K562 (cell line): ENCODE data around the gene CRYBG2. TPM values are rescaled to one million over a fixed set of nuclear protein-coding genes. Genes with fewer than 3 reads are reported as not detected.

Experiments used
- ARID1B ChIP-seq: fragments of 450-650 bp; IDR thresholded peaks from 2 replicates; pipeline ENCODE4 v1.6.1; 2016; ENCODE audit warnings: antibody characterized with exemption, mild to moderate bottlenecking, inconsistent platforms
- ILK ChIP-seq: fragments of 450-650 bp; IDR thresholded peaks from 2 replicates; pipeline ENCODE4 v1.6.1; 2016; ENCODE audit warnings: missing genetic modification characterization, low read depth, mild to moderate bottlenecking, missing compliant biosample characterization, moderate library complexity, borderline replicate concordance
- KLF16 ChIP-seq: IDR thresholded peaks from 2 replicates; pipeline ENCODE4 v1.6.1; 2016; ENCODE audit warnings: antibody characterized with exemption
- MTA2 ChIP-seq: fragments of 450-650 bp; IDR thresholded peaks from 2 replicates; pipeline ENCODE4 v1.6.1; 2016; ENCODE audit warnings: low read depth
- MYC ChIP-seq, 2 experiments: fragments of 250-450 bp in 1 of 2; sonication (Bioruptor Pico) in 1 of 2; IDR thresholded peaks; 2 replicates each; pipeline versions ENCODE4 v1.5.1 to v1.6.1; 2012 to 2021; ENCODE audit warnings: low read depth in 2 of 2, borderline replicate concordance in 1 of 2, improper control_type of control experiment in 1 of 2, low read length in 1 of 2, mild to moderate bottlenecking in 1 of 2, moderate library complexity in 1 of 2
- NCOA6 ChIP-seq: fragments of 450-650 bp; IDR thresholded peaks from 2 replicates; pipeline ENCODE4 v1.6.1; 2017; ENCODE audit warnings: mild to moderate bottlenecking
- POLR2A ChIP-seq: fragments of 450-650 bp; conservative IDR thresholded peaks from 2 replicates; pipeline ENCODE4 v1.6.1; 2016
- SREBF1 ChIP-seq: fragments of 150-350 bp; IDR thresholded peaks from 2 replicates; pipeline ENCODE4 v1.6.1; 2014; ENCODE audit warnings: antibody characterized with exemption, low read depth, low read length, borderline replicate concordance
- TOE1 ChIP-seq, 2 experiments: fragments of 450-650 bp in 1 of 2; sonication (generic) in 1 of 2; formaldehyde crosslinking in 1 of 2; IDR thresholded peaks; 2 replicates each; pipeline versions ENCODE4 v1.7.1 to v1.8.0; 2016 to 2022; ENCODE audit warnings: borderline replicate concordance in 2 of 2, mild to moderate bottlenecking in 2 of 2, antibody characterized with exemption in 1 of 2, inconsistent platforms in 1 of 2, low read depth in 1 of 2, missing genetic modification reagents in 1 of 2, moderate library complexity in 1 of 2
- ZNF212 ChIP-seq: fragments of 450-650 bp; formaldehyde crosslinking; IDR thresholded peaks from 2 replicates; pipeline ENCODE4 v1.4.0; 2020; ENCODE audit warnings: mild to moderate bottlenecking
- ZNF263 ChIP-seq: sonication (generic); formaldehyde crosslinking; IDR thresholded peaks from 2 replicates; pipeline ENCODE4 v1.8.0; 2022; ENCODE audit warnings: mild to moderate bottlenecking, missing genetic modification reagents, borderline replicate concordance
- ZNF274 ChIP-seq: IDR thresholded peaks from 2 replicates; pipeline ENCODE4 v1.6.1; 2011; ENCODE audit warnings: low read depth, mild to moderate bottlenecking, low read length, moderate library complexity, borderline replicate concordance
- ZNF668 ChIP-seq: fragments of 250-450 bp; sonication (Bioruptor Pico); IDR thresholded peaks from 2 replicates; pipeline ENCODE4 v1.8.0; 2022; ENCODE audit warnings: mild to moderate bottlenecking, inconsistent platforms
- polyA plus RNA-seq, 8 experiments: library from polyadenylated mRNA; depleted of rRNA in 4 of 8; stranded (reverse) in 5 of 8; unstranded in 3 of 8; fragments of >200 nt; fragmentation: Nextera tagmentation in 2 of 8; fragmentation: Illumina TruSeq in 1 of 8; extraction: Ambion mirVana in 2 of 8; extraction: Trizol in 1 of 8; gene quantifications; 2 replicates each; pipeline versions ENCODE4 v1.2.1 to v1.2.3, GENCODE V29; 2011 to 2014; ENCODE audit warnings: inconsistent platforms in 1 of 8, missing spikeins in 1 of 8
- total RNA-seq, 7 experiments: library from RNA; depleted of rRNA in 6 of 7; stranded (reverse); fragments of >200 nt in 6 of 7; fragmentation: Illumina TruSeq in 2 of 7; extraction: Trizol in 2 of 7; gene quantifications; 2 replicates each; pipeline versions ENCODE4 v1.2.1 to v1.2.3, GENCODE V29; 2011 to 2021; ENCODE audit warnings: low replicate concordance in 1 of 7
- TF ChIP-seq, protein P1 (sequence below): sonication (generic); formaldehyde crosslinking; IDR thresholded peaks from 2 replicates; pipeline ENCODE4 v1.8.0; 2022; ENCODE audit warnings: missing genetic modification reagents, mild to moderate bottlenecking, borderline replicate concordance
- TF ChIP-seq, protein P2 (sequence below): fragments of 250-450 bp; sonication (Bioruptor Pico); IDR thresholded peaks from 2 replicates; pipeline ENCODE4 v1.4.0; 2020; ENCODE audit warnings: mild to moderate bottlenecking, moderate library complexity
- TF ChIP-seq, protein P3 (sequence below): fragments of 250-450 bp; sonication (Bioruptor Pico); IDR thresholded peaks from 2 replicates; pipeline ENCODE4 v1.5.0; 2020; ENCODE audit warnings: mild to moderate bottlenecking
- TF ChIP-seq, protein P4 (sequence below): fragments of 250-450 bp; sonication (Bioruptor Pico); IDR thresholded peaks from 2 replicates; pipeline ENCODE4 v1.4.0; 2020

Gene CRYBG2
- total and polyA plus RNA-seq, 9 of the 15 experiments (the other 6 are each of a cell fraction or from before 2014, with no cell fraction given) = 0.39 to 8.5 (median 3.7) TPM

- no peak for TF ChIP-seq ZNF274
- peak; percentile 100 for TF ChIP-seq MYC (IDR thresholded peaks at IDR 0.05; ENCODE audit: low read depth, low read length)
- TF ChIP-seq MYC (CRISPR knock-in tag; IDR thresholded peaks at IDR 0.05; ENCODE audit: borderline replicate concordance, low read depth) = peak; percentile 99
- TF ChIP-seq, protein P1, sequence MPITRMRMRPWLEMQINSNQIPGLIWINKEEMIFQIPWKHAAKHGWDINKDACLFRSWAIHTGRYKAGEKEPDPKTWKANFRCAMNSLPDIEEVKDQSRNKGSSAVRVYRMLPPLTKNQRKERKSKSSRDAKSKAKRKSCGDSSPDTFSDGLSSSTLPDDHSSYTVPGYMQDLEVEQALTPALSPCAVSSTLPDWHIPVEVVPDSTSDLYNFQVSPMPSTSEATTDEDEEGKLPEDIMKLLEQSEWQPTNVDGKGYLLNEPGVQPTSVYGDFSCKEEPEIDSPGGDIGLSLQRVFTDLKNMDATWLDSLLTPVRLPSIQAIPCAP (CRISPR knock-in tag) = peak; percentile 93
- TF ChIP-seq SREBF1 = 0 out of 2 replicates have a peak, but pooled peaks have one; percentile 63
- no peak for TF ChIP-seq MTA2
- TF ChIP-seq ZNF263 = 0 out of 2 replicates have a peak, but pooled peaks have one; percentile 25
- TF ChIP-seq, protein P2, sequence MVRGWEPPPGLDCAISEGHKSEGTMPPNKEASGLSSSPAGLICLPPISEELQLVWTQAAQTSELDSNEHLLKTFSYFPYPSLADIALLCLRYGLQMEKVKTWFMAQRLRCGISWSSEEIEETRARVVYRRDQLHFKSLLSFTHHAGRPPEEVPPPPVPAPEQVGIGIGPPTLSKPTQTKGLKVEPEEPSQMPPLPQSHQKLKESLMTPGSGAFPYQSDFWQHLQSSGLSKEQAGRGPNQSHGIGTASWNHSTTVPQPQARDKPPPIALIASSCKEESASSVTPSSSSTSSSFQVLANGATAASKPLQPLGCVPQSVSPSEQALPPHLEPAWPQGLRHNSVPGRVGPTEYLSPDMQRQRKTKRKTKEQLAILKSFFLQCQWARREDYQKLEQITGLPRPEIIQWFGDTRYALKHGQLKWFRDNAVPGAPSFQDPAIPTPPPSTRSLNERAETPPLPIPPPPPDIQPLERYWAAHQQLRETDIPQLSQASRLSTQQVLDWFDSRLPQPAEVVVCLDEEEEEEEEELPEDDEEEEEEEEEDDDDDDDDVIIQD (CRISPR knock-in tag) = peak; percentile 95; the same call in 1 of the 2 replicates
- no peak for TF ChIP-seq KLF16
- peak; percentile 67 for TF ChIP-seq ARID1B
- peak; percentile 74 for TF ChIP-seq POLR2A
- TF ChIP-seq ZNF212 (CRISPR knock-in tag) = peak; percentile 90; the same call in 1 of the 2 replicates
- TF ChIP-seq TOE1 (IDR thresholded peaks at IDR 0.05; ENCODE audit: borderline replicate concordance) = peak; percentile 80; the same call in 1 of the 2 replicates
- TF ChIP-seq TOE1 (CRISPR knock-in tag; IDR thresholded peaks at IDR 0.05; ENCODE audit: borderline replicate concordance, low read depth) = no peak
- TF ChIP-seq NCOA6 = no peak
- TF ChIP-seq, protein P3, sequence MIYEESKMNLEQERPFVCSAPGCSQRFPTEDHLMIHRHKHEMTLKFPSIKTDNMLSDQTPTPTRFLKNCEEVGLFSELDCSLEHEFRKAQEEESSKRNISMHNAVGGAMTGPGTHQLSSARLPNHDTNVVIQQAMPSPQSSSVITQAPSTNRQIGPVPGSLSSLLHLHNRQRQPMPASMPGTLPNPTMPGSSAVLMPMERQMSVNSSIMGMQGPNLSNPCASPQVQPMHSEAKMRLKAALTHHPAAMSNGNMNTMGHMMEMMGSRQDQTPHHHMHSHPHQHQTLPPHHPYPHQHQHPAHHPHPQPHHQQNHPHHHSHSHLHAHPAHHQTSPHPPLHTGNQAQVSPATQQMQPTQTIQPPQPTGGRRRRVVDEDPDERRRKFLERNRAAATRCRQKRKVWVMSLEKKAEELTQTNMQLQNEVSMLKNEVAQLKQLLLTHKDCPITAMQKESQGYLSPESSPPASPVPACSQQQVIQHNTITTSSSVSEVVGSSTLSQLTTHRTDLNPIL (CRISPR knock-in tag) = peak; percentile 81
- peak; percentile 59; the same call in 1 of the 2 replicates for TF ChIP-seq ILK
- TF ChIP-seq ZNF668 (CRISPR knock-in tag) = peak; percentile 92
- TF ChIP-seq, protein P4, sequence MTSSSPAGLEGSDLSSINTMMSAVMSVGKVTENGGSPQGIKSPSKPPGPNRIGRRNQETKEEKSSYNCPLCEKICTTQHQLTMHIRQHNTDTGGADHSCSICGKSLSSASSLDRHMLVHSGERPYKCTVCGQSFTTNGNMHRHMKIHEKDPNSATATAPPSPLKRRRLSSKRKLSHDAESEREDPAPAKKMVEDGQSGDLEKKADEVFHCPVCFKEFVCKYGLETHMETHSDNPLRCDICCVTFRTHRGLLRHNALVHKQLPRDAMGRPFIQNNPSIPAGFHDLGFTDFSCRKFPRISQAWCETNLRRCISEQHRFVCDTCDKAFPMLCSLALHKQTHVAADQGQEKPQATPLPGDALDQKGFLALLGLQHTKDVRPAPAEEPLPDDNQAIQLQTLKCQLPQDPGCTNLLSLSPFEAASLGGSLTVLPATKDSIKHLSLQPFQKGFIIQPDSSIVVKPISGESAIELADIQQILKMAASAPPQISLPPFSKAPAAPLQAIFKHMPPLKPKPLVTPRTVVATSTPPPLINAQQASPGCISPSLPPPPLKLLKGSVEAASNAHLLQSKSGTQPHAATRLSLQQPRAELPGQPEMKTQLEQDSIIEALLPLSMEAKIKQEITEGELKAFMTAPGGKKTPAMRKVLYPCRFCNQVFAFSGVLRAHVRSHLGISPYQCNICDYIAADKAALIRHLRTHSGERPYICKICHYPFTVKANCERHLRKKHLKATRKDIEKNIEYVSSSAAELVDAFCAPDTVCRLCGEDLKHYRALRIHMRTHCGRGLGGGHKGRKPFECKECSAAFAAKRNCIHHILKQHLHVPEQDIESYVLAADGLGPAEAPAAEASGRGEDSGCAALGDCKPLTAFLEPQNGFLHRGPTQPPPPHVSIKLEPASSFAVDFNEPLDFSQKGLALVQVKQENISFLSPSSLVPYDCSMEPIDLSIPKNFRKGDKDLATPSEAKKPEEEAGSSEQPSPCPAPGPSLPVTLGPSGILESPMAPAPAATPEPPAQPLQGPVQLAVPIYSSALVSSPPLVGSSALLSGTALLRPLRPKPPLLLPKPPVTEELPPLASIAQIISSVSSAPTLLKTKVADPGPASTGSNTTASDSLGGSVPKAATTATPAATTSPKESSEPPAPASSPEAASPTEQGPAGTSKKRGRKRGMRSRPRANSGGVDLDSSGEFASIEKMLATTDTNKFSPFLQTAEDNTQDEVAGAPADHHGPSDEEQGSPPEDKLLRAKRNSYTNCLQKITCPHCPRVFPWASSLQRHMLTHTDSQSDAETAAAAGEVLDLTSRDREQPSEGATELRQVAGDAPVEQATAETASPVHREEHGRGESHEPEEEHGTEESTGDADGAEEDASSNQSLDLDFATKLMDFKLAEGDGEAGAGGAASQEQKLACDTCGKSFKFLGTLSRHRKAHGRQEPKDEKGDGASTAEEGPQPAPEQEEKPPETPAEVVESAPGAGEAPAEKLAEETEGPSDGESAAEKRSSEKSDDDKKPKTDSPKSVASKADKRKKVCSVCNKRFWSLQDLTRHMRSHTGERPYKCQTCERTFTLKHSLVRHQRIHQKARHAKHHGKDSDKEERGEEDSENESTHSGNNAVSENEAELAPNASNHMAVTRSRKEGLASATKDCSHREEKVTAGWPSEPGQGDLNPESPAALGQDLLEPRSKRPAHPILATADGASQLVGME (CRISPR knock-in tag) = peak; percentile 95; the same call in 1 of the 2 replicates
Observed at GRCh38 chr1:26336477-26337205, 17.3 kb downstream of the CRYBG2 start (continued).
